ENCODE measurements around the gene TOGARAM1.
"Not testable (repeated sequence)": the region's sequence is repeated elsewhere in the genome, so short reads cannot be mapped to it uniquely, and the experiment has no call there.

Gene TOGARAM1

GRCh38 chr14:45051180-45051579 lies 89.2 kb downstream of the TOGARAM1 start:
- no peak for DNase-seq

DNA sequence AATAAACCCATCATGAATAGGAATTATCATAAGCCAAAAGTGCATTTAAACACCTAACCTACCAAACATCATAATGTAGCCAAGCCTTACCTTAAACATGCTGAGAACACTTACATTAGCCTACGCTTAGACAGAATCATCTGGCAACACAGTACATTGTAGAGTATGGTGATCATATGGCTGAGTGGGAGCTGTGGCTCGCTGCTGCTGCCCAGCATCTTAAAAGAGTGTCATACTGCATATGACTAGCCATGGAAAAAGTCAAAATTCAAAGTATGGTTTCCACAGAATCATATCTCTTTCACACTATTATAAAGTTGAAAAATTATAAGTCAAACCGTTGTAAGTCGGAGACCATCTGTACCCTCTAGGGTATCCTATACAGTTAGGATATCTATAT lies 89.9 kb downstream of the TOGARAM1 start:
- DNase-seq, result no peak

DNA sequence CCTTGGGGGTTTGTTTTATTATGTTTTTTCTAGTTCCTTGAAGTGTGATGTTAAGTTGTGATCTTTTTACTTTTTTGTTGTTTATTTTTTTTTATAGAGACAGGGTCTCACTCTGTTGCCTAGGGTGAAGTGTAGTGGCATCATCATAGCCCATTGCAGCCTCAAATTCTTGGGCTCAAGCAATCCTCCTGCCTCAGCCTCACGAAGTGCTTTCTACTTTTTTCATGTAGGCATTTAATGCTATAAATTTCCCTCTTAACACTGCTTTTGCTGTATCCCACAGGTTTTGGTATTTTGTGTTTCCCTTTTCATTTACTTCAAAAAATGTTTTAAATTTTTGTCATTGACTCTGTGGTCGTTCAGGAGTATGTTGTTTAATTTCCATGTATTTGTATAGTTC lies 95.4 kb downstream of the TOGARAM1 start:
- DNase-seq, result no peak

DNA sequence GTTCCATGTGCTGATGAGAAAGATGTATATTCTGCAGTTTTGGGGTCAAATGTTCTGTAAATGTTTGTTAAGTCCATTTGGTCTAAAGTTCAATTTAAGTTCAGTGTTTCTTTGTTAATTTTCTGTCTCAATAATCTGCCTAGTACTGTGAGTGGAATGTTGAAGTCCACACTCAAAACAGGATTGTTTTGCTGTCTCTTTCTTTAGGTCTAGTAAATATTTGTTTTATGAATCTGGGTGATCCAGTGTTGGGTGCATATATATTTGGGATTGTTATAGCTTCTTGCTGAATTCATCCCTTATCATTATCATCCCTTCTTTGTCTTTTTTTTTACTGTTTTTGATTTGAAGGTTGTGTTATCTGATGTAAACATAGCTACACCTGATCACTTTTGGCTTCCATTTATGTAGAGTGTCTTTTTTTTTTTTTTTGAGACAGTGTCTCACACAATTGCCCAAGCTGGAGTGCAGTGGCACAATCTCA lies 95.9 kb downstream of the TOGARAM1 start:
- DNase-seq, result no peak

DNA sequence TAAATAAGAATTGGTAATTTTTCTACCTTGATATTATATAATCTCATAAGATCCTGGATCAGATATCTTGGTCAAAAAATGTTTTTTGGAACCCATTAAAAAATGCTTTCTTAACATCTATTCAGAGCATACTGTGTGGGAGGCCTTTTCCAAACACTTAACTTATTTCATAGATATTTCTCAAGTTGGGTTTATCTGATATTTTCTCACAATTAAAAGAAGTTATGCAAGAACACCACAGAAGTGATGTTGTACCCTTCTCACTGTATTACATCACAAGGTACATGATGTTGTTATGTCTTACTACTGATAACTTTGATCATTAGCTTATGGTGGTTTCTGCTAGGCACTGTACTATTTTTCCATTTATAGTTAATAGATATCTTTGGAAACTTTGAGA lies 98.6 kb downstream of the TOGARAM1 start:
- no peak for DNase-seq

- no peak for DNase-seq
Measured at GRCh38 chr14:45065540-45065939, 103.5 kb downstream of the TOGARAM1 start.

DNA sequence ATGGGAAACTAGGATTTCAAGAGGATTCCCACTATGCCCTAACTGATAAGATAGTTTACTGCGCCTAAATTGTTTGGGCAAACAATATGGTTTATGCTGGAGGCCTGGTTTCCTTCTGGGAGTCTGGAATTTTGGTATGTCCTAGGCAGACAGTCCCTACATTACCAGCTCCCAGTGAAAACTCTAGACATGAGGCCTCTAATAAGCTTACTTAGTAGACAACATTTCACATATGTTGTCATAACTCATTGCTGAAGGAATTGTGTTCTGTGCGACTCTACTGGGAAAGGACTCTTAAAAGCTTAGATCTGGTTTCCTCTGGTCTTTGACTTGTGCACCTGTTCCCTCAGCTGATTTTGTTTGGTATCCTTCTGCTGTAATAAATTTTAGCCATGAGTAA lies 104.0 kb downstream of the TOGARAM1 start:
- no peak for DNase-seq

DNA sequence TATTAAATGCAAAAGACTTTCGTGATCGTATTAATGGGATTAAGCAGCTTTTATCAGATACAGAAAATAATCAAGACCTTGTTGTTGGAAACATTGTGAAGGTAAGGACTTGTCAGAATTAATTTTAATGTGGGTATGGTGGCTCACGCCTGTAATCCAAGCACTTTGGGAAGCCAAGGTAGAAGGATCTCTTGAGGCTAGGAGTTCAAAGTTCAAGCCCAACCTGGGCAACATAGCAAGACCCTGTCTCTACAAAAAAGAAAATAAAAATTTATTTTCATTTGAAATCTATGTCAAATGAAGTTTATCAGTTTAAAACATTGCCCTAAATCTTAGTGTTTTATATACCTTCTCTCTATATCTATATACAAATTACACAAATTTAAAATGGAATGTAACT lies 104.7 kb downstream of the TOGARAM1 start:
- no peak for DNase-seq

DNA sequence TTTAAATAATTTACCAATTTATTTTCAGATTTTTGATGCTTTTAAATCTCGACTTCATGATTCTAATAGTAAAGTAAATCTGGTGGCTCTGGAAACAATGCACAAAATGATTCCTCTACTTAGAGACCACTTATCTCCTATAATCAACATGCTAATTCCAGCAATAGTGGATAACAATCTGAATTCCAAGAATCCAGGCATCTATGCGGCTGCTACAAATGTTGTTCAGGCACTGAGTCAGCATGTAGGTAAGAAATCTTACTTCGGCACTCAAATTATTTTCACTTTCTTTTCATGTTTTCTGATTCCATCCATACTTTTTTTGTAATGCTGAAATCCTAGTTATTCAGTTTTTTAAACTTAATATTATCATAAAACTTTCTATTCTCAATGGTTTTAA lies 106.4 kb downstream of the TOGARAM1 start:
- no peak for DNase-seq

DNA sequence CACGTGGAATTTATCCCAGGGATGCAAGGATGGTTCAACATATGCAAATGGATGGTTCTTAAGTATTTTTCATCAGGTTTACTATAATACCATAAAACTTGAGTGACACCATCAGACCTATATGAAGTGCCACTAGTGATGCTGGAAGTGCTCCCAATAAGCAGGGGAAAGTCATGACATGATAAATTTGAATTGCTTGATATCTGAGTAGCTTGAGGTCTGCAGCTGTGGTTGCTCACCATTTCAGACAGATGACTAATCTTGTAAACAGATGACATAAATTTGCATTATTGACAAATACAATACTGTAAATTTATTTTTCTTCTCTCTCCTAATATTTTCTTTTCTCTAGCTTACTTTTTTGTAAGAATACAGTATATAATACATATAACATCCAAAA lies 108.2 kb downstream of the TOGARAM1 start:
- no peak for DNase-seq

GRCh38 chr14:45072126-45072525 lies 110.1 kb downstream of the TOGARAM1 start:
- no peak for DNase-seq

GRCh38 chr14:45073231-45073879 lies 111.4 kb downstream of the TOGARAM1 start:
- DNase-seq, result no peak

GRCh38 chr14:45078323-45078722 lies 116.3 kb downstream of the TOGARAM1 start:
- DNase-seq, result no peak

DNA sequence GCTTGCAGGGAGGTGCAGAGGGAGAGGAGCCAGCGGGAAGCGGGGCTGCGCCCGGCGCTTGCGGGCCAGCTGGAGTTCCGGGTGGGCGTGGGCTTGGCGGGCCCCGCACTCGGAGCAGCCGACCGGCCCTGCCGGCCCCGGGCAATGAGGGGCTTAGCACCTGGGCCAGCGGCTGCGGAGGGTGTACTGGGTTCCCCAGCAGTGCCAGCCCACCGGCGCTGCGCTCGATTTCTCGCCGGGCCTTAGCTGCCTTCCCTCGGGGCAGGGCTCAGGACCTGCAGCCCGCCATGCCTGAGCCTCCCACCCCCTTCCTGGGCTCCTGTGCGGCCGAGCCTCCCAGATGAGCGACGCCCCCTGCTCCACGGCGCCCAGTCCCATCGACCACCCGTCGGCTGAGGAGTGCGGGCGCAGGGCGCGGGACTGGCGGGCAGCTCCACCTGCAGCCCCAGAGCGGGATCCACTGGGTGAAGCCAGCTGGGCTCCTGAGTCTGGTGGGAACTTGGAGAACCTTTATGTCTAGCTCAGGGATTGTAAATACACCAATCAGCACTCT lies 118.5 kb downstream of the TOGARAM1 start:
- not testable (repeated sequence) for DNase-seq

- DNase-seq, result not testable (repeated sequence)
Measured at GRCh38 chr14:45081096-45081495, 119.1 kb downstream of the TOGARAM1 start.

GRCh38 chr14:45082420-45082819 lies 120.4 kb downstream of the TOGARAM1 start:
- no peak for DNase-seq

DNA sequence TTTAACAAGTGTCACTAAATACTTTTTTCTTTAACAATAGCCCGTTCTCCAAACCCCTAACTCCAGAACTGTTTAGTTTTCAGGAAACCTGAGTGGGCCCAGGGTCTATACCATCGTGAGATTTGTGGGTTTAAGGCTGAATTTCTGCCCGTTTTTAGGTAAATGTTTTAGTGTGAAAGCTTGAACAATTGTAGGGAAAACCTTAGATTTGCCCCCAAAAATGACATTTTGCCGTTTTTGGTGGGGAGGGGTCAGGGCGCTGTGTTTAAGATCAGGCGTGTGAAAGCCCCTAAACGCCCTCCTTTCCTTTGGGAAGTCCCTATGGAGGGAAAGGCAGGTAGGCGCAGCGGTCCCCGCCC lies 121.6 kb downstream of the TOGARAM1 start:
- no peak for DNase-seq

DNA sequence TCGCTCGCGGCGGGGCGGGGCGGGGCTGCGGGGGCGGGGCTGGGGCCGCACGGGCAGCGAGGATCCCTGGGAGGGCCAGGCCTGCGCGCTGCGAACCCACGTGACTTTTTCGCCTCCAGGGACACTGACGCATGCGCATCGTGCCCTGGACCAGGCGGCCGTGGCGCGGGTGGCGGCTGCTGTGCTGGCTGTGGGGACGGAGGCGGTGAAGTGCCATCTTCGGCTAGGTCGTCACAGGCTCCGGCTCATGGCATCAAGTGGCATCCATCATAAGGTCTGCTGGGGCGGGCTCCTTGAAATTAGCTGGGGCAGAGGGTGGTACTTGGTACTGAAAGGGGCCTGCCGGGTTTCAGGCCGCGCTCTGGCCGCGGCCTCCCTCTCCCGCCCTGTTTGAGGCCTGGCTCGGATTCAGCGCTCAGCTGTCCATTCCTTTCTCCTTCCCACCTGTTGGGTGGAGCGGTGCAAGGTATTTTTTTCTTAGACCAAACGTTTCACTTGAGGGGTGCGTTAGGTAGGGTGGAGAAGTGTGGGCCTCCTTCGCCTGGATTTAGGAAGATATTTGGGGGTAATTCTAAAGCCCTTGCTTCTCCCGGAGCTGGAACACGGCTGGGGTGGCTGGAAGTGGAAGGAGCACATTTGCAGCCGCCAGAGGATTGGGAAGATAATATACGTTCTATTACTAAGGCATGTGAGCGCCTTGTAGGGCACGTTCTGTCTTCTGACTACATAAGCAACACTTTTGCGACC lies 122.2 kb downstream of the TOGARAM1 start, which contains the start of gene PRPF39:
Gene PRPF39 (plus strand): TSS at position 141 of the 747 bp plus-strand sequence. CDS start 11,124 bp downstream, outside the sequence.
- peak; percentile 57 for DNase-seq

DNA sequence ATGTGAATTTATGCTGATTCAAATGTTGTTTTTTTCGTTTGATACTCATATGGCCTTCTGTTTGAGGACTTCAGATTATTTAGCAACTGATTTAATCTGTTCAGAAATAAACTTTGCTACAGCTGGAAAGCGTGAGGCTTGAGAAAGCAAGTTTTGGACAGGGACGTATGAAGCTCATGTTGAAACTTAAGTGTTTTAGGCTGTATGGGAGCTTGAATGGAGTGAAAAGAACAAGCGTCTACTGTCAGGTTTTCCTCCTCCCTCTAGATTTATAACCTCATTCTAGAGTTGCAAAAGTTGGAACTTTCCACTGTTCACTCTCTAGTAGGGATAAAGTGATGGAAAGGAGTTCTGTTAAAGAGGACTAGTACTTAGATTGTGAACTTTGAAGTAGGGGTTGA lies 123.0 kb downstream of the TOGARAM1 start:
- no peak for DNase-seq

DNA sequence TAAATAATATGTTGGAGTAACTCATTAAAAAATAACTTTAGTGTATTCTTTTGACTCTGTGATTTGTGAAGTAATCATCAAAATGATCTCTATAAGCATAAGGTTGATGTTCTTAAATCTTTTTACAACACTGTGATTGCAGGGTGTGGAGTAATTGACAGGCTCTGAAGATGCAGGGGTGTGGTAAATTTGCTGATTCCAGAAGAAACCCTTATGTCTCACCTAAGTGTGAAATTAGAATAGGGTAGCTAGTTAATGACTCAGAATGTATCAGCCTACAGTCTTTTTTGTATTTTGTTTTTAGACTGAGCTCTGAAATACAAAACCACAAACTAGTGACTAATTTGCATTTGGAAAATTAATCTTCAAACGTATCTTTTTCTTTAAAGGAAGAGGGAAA lies 127.8 kb downstream of the TOGARAM1 start:
- DNase-seq, result no peak

GRCh38 chr14:45091710-45092109 lies 129.7 kb downstream of the TOGARAM1 start:
- DNase-seq, result no peak

DNA sequence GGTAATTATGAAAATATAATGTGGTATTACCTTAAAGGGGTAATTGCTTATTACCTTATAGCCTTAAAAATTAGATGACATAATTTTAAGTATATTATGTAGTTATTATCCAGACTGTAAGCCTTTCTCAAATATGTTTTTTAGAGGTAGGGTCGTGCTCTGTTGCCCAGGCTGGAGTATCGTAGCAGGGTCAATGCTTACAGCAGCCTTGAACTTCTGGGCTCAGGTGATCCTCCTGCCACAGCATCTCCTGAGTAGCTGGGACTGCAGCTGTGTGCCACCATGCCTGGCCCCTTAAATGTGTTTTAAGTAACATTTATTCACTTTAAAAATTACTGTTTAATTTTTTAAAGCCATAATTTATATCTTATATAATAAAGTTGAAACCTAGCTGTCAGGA lies 132.3 kb downstream of the TOGARAM1 start:
- no peak for DNase-seq

GRCh38 chr14:45095143-45095542 lies 133.2 kb downstream of the TOGARAM1 start:
- DNase-seq, result no peak

GRCh38 chr14:45096218-45096617 lies 134.2 kb downstream of the TOGARAM1 start:
- DNase-seq, result no peak
